HL-60 (cell line): Measurements from ENCODE around the gene SAFB2.

Experiments used
- CTCF ChIP-seq: IDR thresholded peaks from one replicate; pipeline ENCODE4 v1.5.1; 2011; ENCODE audit warnings: low read length, control low read depth, inconsistent platforms; ENCODE audit not compliant: insufficient read depth
- REST ChIP-seq: IDR thresholded peaks from 2 replicates; pipeline ENCODE4 v1.6.1; 2012; ENCODE audit warnings: low read depth; ENCODE audit not compliant: insufficient replicate concordance

- TF ChIP-seq REST (no peak), CTCF (no peak)
Measured at GRCh38 chr19:5652261-5652660, 29.7 kb upstream of the SAFB2 start.
